ENCODE results near the gene HECW1. TPM values are rescaled to one million over a fixed set of nuclear protein-coding genes. Genes with fewer than 3 reads are reported as not detected.

The HECW1 gene
- total RNA-seq, 2 experiments from 2014 or later, result not detected

DNA sequence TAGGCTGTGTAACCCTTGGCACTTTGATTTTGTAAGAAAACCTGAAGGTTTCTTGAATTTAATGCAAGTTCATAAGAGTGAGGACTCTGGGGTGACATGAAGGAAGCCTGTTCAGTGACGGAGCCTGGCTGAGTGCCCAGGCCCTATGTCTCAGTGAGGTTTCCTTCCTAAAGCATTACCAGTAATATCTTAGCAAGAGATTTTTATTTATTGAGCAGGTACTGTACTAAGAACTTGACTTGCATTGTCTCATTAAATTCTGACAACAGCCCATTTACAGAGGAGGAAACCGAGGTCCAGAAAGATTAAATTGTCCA is 197.2 kb downstream of the HECW1 start:
- DNase-seq, result no peak
- H3K27ac Mint-ChIP-seq, result no peak overlapping the region
- peaks cover 8% of the 10 kb centered on the region for H3K27me3 Mint-ChIP-seq
- no peak overlapping the region for H3K4me3 Mint-ChIP-seq
- ChIA-PET CTCF (no interaction called here), POLR2A (no interaction called here)
- peaks cover 22% of the 10 kb centered on the region for H3K4me1 Mint-ChIP-seq (ENCODE audit: low read depth)
- intact Hi-C loops (cut with micrococcal nuclease), result loop anchor here (10.0 kb wide), 2 partner anchors 285 to 425 kb away; no protein-coding TSS in a partner anchor
- no peaks in the 10 kb centered on the region for H3K9me3 Mint-ChIP-seq
- H3K36me3 Mint-ChIP-seq, result no peaks in the 10 kb centered on the region

DNA sequence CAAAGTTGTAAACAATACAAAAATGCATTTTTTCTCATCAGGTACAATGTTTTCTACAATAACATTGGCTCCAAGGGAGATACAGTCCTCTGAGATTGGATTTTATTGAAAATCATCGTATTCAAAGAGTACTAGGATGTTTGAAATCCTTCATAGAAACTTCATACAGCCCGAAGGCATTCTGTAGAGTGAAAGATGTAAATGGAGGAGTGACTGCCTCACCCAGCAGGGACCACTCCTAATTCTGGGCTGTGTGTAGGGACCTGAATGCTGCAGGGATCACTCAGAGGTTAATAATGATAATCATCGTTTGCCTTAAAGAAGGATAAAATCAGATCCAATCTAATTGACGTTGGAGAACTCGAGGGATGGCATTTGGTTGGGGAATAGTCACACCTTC is 198.6 kb downstream of the HECW1 start:
- intact Hi-C loops (cut with micrococcal nuclease), result loop anchor here (10.0 kb wide), 1 partner anchor 424 kb away; no protein-coding TSS in a partner anchor
- H3K9me3 Mint-ChIP-seq, result no peaks in the 10 kb centered on the region
- H3K36me3 Mint-ChIP-seq, result no peaks in the 10 kb centered on the region
- no peak for DNase-seq
- no peak overlapping the region for H3K27ac Mint-ChIP-seq
- CTCF ChIA-PET, result no interaction called here
- peaks cover 18% of the 10 kb centered on the region for H3K4me1 Mint-ChIP-seq (ENCODE audit: low read depth)
- H3K27me3 Mint-ChIP-seq, result peaks cover 5% of the 10 kb centered on the region
- POLR2A ChIA-PET, result no interaction called here
- H3K4me3 Mint-ChIP-seq, result no peak overlapping the region

- Mint-ChIP-seq H3K36me3 (no peaks in the 10 kb centered on the region), H3K27me3 (peaks cover 4% of the 10 kb centered on the region), H3K27ac (no peak overlapping the region), H3K4me1 (ENCODE audit: low read depth) (peaks cover 18% of the 10 kb centered on the region), H3K4me3 (no peak overlapping the region), H3K9me3 (no peaks in the 10 kb centered on the region)
- CTCF ChIA-PET, result no interaction called here
- POLR2A ChIA-PET, result interaction anchor here (0.9 kb wide), 1 partner anchor 11 kb away, joined by 3 read pairs; no protein-coding TSS in a partner anchor
- intact Hi-C loops (cut with micrococcal nuclease), result loop anchor here (10.0 kb wide), 1 partner anchor 423 kb away; no protein-coding TSS in a partner anchor
- no peak for DNase-seq
These were observed 199.2 kb downstream of the HECW1 start for GRCh38 chr7:43311694-43312093.

- no peak overlapping the region for H3K4me3 Mint-ChIP-seq
- no peak for DNase-seq
- H3K27ac Mint-ChIP-seq, result no peak overlapping the region
- ChIA-PET CTCF (interaction anchor here (0.7 to 2.5 kb wide), 4 partner anchors 9 to 524 kb away, joined by 3 to 14 read pairs (median 4); no protein-coding TSS in a partner anchor), POLR2A (interaction anchor here (1.0 to 1.9 kb wide), 2 partner anchors 9 to 10 kb away, joined by 5 read pairs; no protein-coding TSS in a partner anchor)
- no peaks in the 10 kb centered on the region for H3K36me3 Mint-ChIP-seq
- intact Hi-C loops (cut with micrococcal nuclease), result loop anchor here (1.0 to 10.0 kb wide), 2 partner anchors 12 to 421 kb away; no protein-coding TSS in a partner anchor
- H3K9me3 Mint-ChIP-seq, result no peaks in the 10 kb centered on the region
- H3K4me1 Mint-ChIP-seq (ENCODE audit: low read depth), result peaks cover 18% of the 10 kb centered on the region
- H3K27me3 Mint-ChIP-seq, result peaks cover 4% of the 10 kb centered on the region
These were observed 201.4 kb downstream of the HECW1 start for GRCh38 chr7:43313628-43314378.

DNA sequence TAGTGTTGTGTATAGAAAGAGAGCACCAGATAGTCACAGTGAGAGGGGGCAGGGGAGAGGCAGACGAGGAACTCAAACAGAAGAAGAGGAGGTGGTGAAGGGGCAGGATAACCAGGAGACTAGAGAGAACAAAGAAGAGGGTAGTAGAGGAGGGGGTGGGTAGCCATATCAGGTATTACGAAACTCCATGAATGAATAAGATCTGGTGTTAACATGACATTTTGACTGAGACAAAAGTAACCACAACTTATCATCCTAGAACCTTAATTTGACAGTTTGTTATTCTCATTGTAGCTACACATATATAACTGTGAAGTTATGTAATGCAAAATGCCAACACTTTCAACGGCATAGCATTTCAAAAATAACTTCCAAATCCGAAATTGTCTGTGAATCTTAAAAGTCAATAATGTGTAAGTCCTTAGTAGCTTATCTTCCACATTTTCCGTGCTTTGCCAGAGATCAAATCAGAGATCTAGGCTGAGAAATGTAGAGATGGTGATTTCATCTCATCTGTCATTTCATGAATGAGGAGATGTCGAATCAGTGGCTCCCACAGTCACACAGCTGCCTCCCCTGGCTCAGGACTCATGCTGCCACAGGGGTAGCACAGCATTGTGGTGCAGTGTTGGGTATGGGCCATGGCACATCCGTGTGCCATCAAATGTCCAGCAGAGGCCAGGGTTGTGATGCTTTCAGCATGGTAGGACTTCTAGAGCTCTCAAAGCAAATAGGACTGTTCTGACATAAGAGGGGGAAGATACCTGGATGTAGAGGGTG is 202.1 kb downstream of the HECW1 start:
- Mint-ChIP-seq H3K4me1 (ENCODE audit: low read depth) (peaks cover 18% of the 10 kb centered on the region), H3K27me3 (peaks cover 4% of the 10 kb centered on the region), H3K27ac (no peak overlapping the region), H3K36me3 (no peaks in the 10 kb centered on the region), H3K4me3 (no peak overlapping the region), H3K9me3 (no peaks in the 10 kb centered on the region)
- peak; percentile 60 for DNase-seq
- ChIA-PET POLR2A (interaction anchor here (1.0 to 1.9 kb wide), 2 partner anchors 9 to 11 kb away, joined by 5 read pairs; no protein-coding TSS in a partner anchor), CTCF (interaction anchor here (0.7 to 2.5 kb wide), 4 partner anchors 10 to 523 kb away, joined by 3 to 14 read pairs (median 4); no protein-coding TSS in a partner anchor)
- intact Hi-C loops (cut with micrococcal nuclease), result loop anchor here (1.0 to 10.0 kb wide), 2 partner anchors 12 to 420 kb away; no protein-coding TSS in a partner anchor

DNA sequence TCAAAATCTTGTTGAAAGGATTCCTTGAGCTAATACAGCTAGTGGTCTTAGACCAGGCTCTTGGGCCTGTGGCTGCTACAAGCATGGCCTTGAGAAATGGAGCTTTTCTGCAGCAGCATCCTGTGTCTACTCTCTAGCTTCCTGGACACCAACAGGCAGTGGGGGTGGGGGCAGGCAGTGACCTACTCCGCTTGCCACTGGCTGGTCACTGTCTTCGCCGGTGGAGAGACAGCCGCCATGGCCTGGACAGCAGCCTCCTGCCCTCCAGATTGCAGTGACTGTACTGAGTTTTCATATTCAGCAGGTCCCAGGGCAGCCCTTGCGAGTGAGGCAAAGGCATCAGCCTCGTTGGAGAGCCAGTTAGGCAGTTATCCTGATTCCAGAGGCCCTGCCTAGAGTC is 204.6 kb downstream of the HECW1 start:
- Mint-ChIP-seq H3K4me1 (ENCODE audit: low read depth) (peaks cover 18% of the 10 kb centered on the region), H3K9me3 (no peaks in the 10 kb centered on the region), H3K27me3 (peaks cover 8% of the 10 kb centered on the region), H3K36me3 (no peaks in the 10 kb centered on the region), H3K4me3 (no peak overlapping the region), H3K27ac (no peak overlapping the region)
- POLR2A ChIA-PET, result no interaction called here
- intact Hi-C loops (cut with micrococcal nuclease), result loop anchor here (10.0 kb wide), 1 partner anchor 418 kb away; no protein-coding TSS in a partner anchor
- CTCF ChIA-PET, result no interaction called here
- DNase-seq, result no peak

DNA sequence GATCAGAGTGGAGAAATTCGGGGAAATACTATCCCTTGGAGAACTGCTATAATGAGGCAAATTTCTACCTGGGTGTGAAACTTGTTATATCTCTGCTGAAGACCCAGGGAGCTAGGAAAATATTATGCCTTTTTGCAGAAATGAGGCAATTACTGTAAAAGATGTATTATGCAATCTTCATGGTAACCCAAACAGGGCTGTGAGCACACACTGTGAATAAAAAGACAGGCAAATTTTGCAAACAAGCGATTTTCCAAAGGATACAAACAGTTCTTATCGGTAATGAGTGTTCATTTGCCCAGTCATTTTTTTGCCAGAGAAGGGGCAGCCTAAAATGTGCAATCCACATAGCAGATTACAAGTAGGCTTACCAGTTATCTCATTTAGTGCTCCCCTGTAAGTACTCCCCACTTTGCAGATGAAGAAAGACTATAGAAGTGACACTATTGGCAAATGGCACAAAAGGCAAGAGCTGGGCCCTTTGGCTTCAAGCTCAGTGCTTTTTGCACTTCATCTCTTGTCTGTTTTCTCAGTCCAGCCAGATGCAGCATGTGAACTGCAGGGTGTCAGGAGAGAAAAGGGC is 205.8 kb downstream of the HECW1 start:
- intact Hi-C loops (cut with micrococcal nuclease), result loop anchor here (10.0 kb wide), 1 partner anchor 417 kb away; no protein-coding TSS in a partner anchor

DNA sequence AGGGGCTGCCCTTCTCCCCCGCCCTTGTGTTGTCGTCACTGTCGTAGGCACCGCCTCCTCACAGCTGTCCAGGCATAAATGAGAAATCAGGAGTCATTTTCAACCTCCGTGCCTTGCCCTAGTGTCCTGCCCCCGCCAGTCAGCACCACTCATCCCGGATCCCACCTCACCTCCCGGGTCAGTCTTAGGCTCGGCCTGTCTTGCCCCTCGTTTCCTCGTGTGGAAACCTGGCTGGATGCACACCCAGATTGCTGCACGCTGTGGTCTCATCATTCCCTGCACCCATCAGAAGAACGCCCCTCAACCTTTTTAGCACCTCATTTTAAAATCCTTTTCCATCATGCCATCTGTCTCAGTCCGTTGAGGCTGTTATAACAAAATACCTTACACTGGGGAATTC is 213.1 kb downstream of the HECW1 start:
- Mint-ChIP-seq H3K9me3 (no peaks in the 10 kb centered on the region), H3K27me3 (peaks cover 8% of the 10 kb centered on the region), H3K4me1 (ENCODE audit: low read depth) (no peaks in the 10 kb centered on the region), H3K36me3 (no peaks in the 10 kb centered on the region), H3K4me3 (no peak overlapping the region), H3K27ac (no peak overlapping the region)
- ChIA-PET CTCF (no interaction called here), POLR2A (no interaction called here)
- intact Hi-C loops (cut with micrococcal nuclease), result no loop called here
- no peak for DNase-seq

More for the DNA sequence above, 205.8 kb downstream of the HECW1 start:
- Mint-ChIP-seq H3K4me3 (no peak overlapping the region), H3K36me3 (no peaks in the 10 kb centered on the region), H3K27me3 (peaks cover 9% of the 10 kb centered on the region), H3K27ac (no peak overlapping the region), H3K9me3 (no peaks in the 10 kb centered on the region), H3K4me1 (ENCODE audit: low read depth) (peaks cover 18% of the 10 kb centered on the region)
- POLR2A ChIA-PET, result no interaction called here
- CTCF ChIA-PET, result interaction anchor here (0.6 kb wide), 1 partner anchor 16 kb away, joined by 3 read pairs; no protein-coding TSS in a partner anchor
- DNase-seq, result no peak

DNA sequence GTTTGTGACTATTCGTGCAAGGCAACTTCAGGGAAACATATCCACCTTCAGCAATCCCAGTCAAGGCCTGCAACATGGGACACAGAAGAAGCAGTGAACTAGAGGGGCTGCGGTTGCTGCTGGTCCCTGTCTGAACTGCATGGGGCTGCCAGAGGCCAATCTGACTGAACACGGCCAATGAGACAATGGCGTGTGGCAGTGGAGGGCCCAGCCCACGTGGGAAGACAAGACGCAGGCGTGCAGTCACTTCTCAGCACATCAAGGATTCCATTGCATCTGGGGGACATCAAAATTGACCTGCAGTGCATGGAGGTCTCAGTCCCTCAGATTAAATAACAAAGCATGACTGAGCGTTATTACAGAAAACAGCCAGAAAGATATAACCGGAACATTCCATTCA is 215.9 kb downstream of the HECW1 start:
- POLR2A ChIA-PET, result no interaction called here
- Mint-ChIP-seq H3K9me3 (no peaks in the 10 kb centered on the region), H3K4me3 (no peak overlapping the region), H3K27me3 (peaks cover 2% of the 10 kb centered on the region), H3K4me1 (ENCODE audit: low read depth) (no peaks in the 10 kb centered on the region), H3K36me3 (no peaks in the 10 kb centered on the region), H3K27ac (no peak overlapping the region)
- CTCF ChIA-PET, result no interaction called here
- intact Hi-C loops (cut with micrococcal nuclease), result no loop called here
- DNase-seq, result no peak

DNA sequence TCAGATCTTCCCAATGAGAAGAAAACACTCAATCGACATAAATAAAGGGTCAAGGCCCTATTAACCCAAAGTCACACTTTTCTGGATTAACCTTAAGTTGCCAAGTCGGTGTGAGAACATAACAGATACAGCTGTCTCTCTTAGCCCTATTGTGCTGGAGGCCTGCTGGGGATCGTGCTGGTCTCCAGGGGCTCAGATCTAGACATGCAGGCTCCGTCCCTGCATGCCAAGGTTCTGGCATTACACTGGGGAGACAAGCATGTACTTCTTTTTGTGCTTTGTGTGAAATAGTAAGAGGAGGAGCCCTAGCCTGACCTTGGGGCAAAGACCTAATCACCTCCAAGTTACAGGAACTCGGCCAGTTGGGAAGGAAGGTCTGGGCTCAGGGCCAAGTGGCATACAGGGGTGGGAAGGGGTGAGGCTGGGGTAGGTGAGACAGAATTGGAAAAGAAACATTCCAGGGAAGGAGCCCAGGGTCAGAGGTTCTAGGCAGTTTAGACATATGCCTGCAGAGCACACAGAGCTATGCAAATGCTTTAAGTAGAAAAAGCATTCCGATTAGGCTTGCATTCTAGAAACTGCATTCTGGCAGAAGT is 216.4 kb downstream of the HECW1 start:
- no peak overlapping the region for H3K4me3 Mint-ChIP-seq
- H3K27me3 Mint-ChIP-seq, result peaks cover 2% of the 10 kb centered on the region
- CTCF ChIA-PET, result no interaction called here
- no peak overlapping the region for H3K27ac Mint-ChIP-seq
- H3K36me3 Mint-ChIP-seq, result no peaks in the 10 kb centered on the region
- POLR2A ChIA-PET, result no interaction called here
- no peaks in the 10 kb centered on the region for H3K4me1 Mint-ChIP-seq (ENCODE audit: low read depth)
- intact Hi-C loops (cut with micrococcal nuclease), result no loop called here
- no peaks in the 10 kb centered on the region for H3K9me3 Mint-ChIP-seq
- DNase-seq, result no peak

- Mint-ChIP-seq H3K4me1 (ENCODE audit: low read depth) (no peaks in the 10 kb centered on the region), H3K27ac (no peak overlapping the region), H3K27me3 (no peaks in the 10 kb centered on the region), H3K36me3 (no peaks in the 10 kb centered on the region), H3K9me3 (no peaks in the 10 kb centered on the region), H3K4me3 (no peak overlapping the region)
- ChIA-PET CTCF (no interaction called here), POLR2A (no interaction called here)
- DNase-seq, result no peak
- intact Hi-C loops (cut with micrococcal nuclease), result no loop called here
These were observed 219.8 kb downstream of the HECW1 start for GRCh38 chr7:43332193-43332796.
